Left lung (tissue), 10 donors: ENCODE measurements around the gene PLXNA3. TPM values are rescaled to one million over a fixed set of nuclear protein-coding genes. Genes with fewer than 3 reads are reported as not detected.

ENCODE experiments used
- ATAC-seq: fragments of 200-7000 bp; cut with Tn5 transposase; one replicate; pipeline ENCODE4 v1.9.1; 2020; ENCODE audit warnings: moderate library complexity
- DNase-seq, 4 donors: peaks; one replicate each; pipeline ENCODE4 v3.0.0-alpha.2; 2013 to 2020
- H3K27ac ChIP-seq, 2 donors: fragments of 200-600 bp; sonication (generic) in 1 of 2; one replicate each; pipeline versions ENCODE4 v1.5.0 to v1.8.0; 2020 to 2021
- H3K27me3 ChIP-seq, 2 donors: fragments of 200-600 bp; sonication (generic) in 1 of 2; one replicate each; pipeline versions ENCODE4 v1.5.0 to v1.8.0; 2020 to 2021
- H3K36me3 ChIP-seq, 2 donors: fragments of 200-600 bp; sonication (generic) in 1 of 2; one replicate each; pipeline versions ENCODE4 v1.5.0 to v1.8.0; 2020 to 2021
- H3K4me1 ChIP-seq, 2 donors: fragments of 200-600 bp; one replicate each; pipeline ENCODE4 v1.8.0; 2021
- H3K4me3 ChIP-seq, 2 donors: fragments of 200-600 bp; sonication (generic) in 1 of 2; one replicate each; pipeline versions ENCODE4 v1.5.0 to v1.8.0; 2020 to 2021; ENCODE audit warnings: mild to moderate bottlenecking in 1 of 2
- H3K9me3 ChIP-seq, 2 donors: fragments of 200-600 bp; sonication (generic) in 1 of 2; one replicate each; pipeline versions ENCODE4 v1.5.0 to v1.8.0; 2020 to 2021
- intact Hi-C, 2 donors: fragments of 100-400 bp; cut with DNase I; formaldehyde crosslinking; loops; one replicate each; pipeline versions ENCODE4 v1.11.2 to v1.14.2; 2022
- polyA plus RNA-seq, 6 donors: library from polyadenylated mRNA; unstranded; fragments of 120-200 nt; gene quantifications; one replicate each; pipeline ENCODE4 v1.2.1, GENCODE V29; 2013; ENCODE audit not compliant: insufficient read length in 6 of 6
- total RNA-seq, 2 donors: library from RNA; stranded (reverse); fragmentation: NEBNext Ultra II Directional; extraction: Animal tissue kit (Norgen Biotek cat#: 25700); gene quantifications; one replicate each; pipeline ENCODE4 v1.2.1, GENCODE V29; 2021
- TF ChIP-seq, protein P1 (sequence below), 2 donors: fragments of 200-600 bp; sonication (generic) in 1 of 2; IDR thresholded peaks; one replicate each; pipeline versions ENCODE4 v1.5.0 to v1.8.0; 2021; ENCODE audit warnings: antibody characterized with exemption in 2 of 2
- donor health status: DM: no; HTN: yes; CAD: no.
- donor health status: DM: no; HTN: no; CAD: no.

Gene PLXNA3
- total and polyA plus RNA-seq, 8 donors, result 48.7 to 83.6 (median 60.9) TPM

DNA sequence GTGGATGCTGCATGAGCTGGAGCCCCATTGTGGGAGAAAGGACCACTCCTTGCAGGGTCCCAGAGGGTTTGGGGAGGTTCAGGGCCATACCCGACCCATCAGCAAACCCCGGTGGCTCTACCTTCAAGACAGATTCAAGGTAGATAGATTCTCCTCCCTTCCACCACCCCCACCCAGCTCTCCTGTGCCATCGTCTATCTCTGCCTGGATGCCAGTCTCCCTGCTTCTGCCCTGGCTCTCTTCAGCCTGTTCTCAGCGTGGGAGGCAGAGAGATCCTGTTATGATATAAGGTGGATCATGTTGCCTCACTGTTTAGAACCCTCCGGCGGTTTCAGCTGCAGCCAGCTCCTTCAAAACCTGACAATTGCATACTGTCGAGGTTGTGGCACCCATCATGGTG lies 15.6 kb downstream of the PLXNA3 start:
- intact Hi-C loops, result no loop called here
- Histone ChIP-seq H3K36me3 (peaks cover 0 to 37% of the 10 kb centered on the region in 2 donors), H3K27ac (no peak overlapping the region), H3K27me3 (no peaks in the 10 kb centered on the region), H3K4me1 (peaks cover 0 to 5% of the 10 kb centered on the region in 2 donors), H3K9me3 (no peaks in the 10 kb centered on the region), H3K4me3 (no peak overlapping the region)
- ATAC-seq (no peak), DNase-seq (no peak)
- TF ChIP-seq, protein P1, sequence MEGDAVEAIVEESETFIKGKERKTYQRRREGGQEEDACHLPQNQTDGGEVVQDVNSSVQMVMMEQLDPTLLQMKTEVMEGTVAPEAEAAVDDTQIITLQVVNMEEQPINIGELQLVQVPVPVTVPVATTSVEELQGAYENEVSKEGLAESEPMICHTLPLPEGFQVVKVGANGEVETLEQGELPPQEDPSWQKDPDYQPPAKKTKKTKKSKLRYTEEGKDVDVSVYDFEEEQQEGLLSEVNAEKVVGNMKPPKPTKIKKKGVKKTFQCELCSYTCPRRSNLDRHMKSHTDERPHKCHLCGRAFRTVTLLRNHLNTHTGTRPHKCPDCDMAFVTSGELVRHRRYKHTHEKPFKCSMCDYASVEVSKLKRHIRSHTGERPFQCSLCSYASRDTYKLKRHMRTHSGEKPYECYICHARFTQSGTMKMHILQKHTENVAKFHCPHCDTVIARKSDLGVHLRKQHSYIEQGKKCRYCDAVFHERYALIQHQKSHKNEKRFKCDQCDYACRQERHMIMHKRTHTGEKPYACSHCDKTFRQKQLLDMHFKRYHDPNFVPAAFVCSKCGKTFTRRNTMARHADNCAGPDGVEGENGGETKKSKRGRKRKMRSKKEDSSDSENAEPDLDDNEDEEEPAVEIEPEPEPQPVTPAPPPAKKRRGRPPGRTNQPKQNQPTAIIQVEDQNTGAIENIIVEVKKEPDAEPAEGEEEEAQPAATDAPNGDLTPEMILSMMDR (IDR thresholded peaks at IDR 0.05), result no peak

DNA sequence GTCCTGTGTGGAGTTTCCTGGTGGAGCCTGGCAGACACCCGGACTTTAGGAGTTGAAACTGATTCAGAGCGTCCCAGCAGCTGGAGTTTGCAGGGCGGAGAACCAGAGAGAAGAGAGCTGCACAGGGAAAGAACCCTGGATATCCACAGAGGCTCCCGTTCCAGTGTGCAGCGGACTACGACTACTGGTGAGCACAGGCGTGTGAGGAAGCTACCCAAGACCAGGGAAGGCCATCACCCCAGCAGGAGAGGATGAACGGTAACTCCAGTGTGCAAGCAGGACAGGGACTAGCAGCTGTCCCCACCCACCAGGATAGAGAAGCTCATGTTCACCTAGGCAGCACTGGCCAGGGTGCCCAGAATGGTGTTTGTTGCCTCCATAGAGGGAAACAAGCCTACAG lies 18.7 kb downstream of the PLXNA3 start:
- no peak for DNase-seq
- TF ChIP-seq, protein P1 (IDR thresholded peaks at IDR 0.05), result no peak
- H3K27me3 ChIP-seq, result no peaks in the 10 kb centered on the region
- H3K4me3 ChIP-seq, result no peak overlapping the region
- H3K27ac ChIP-seq, result no peak overlapping the region
- H3K9me3 ChIP-seq, result no peaks in the 10 kb centered on the region
- peaks cover 0 to 6% of the 10 kb centered on the region in 2 donors for H3K36me3 ChIP-seq
- H3K4me1 ChIP-seq, result peaks cover 0 to 10% of the 10 kb centered on the region in 2 donors
- ATAC-seq, result no peak
- intact Hi-C loops, result no loop called here

DNA sequence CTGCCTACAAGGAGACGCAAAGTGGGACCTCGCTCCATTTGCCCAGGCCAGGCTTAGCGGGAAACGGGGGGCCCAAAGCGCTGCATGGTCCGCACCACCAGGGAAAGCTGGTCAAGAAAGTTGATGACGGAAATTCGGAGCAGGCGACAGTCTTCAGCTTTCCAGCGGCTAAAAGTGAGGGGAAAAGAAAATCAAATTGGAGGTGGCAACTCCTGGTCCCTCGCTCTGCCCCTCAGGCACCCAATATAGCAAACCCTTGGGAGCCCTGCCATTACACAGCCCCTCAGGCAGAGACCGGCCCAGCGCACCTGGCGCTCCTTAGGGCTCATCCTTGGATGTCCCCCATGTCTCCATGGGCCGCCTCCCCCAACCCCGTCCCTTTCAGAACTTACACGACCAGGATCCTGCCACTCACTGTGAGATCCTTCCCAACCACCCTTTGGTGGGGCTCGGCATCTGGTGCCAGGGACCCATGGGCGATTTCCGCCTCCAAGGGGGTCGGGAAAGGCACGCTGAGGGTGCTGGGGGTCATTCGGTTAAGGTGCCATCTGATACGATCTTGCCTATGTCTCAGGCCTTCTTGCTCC lies 19.9 kb downstream of the PLXNA3 start:
- TF ChIP-seq, protein P1 (IDR thresholded peaks at IDR 0.05), result no peak
- Histone ChIP-seq H3K27me3 (no peaks in the 10 kb centered on the region), H3K4me3 (peak overlapping the region; percentile 22 to 43), H3K27ac (peak overlapping the region in 1 of 2 donors; percentile 84), H3K9me3 (no peaks in the 10 kb centered on the region), H3K36me3 (peaks cover 0 to 3% of the 10 kb centered on the region in 2 donors), H3K4me1 (peaks cover 0 to 10% of the 10 kb centered on the region in 2 donors)
- ATAC-seq (no peak), DNase-seq (no peak)
- intact Hi-C loops, result no loop called here

DNA sequence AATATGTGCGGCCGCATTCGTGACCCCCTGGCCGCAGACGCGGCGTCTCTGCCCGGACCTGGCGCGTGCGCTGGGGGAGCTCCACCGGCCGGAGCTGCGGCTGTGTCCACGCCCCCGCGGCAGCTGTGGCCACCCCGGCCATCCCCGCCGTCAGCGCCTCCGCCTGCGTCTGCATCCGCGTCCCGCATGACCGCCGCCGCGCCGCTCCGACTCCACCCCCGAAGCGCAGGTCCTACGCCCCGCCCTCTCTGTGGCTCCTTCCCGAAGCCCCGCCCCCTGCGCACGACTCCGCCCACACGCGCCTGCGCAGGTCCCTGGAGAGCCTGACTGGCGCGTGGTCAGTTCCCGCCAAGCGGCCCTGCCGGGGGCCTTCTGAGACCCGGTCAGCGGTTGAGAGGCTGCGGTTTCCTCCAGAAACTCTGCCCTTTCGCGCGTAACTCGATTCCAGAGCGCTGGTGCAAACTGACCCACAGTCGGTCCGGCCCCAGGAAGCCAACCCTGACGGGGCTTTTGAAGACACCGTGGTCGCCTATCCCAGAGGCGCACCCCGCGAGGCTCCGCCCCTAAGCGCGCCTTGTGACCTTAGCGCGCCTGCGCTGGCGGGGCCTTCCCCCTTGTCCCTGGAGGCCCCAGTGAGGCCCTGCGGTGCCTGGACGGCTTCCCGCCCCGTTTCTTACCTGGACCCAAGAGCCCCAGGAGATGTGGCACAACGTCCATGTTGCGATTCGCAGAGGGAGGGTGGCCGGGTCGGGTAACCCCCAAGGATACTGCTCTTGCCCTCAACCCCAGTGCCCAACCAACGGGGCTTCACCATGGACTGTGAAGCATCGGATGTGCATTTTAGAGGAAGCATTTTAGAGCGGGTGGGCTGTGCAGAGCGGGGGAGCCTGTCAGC lies 20.9 kb downstream of the PLXNA3 start, which contains the start of gene LAGE3:
LAGE3 (minus strand) TSS at position 554 of the 895 bp plus-strand sequence; CDS start at position 188, 366 bp downstream.
- H3K27ac ChIP-seq, result peak within 1 kb of the TSS; percentile 69 to 84
- H3K4me3 ChIP-seq, result peak within 1 kb of the TSS; percentile 23 to 43
- intact Hi-C loops, result no loop called here
- H3K36me3 ChIP-seq, result peaks cover 0 to 6% of the 10 kb centered on the region in 2 donors
- no peaks in the 10 kb centered on the region for H3K27me3 ChIP-seq
- ATAC-seq (peak; percentile 98), DNase-seq (peak; percentile 79 to 97 (median 94))
- TF ChIP-seq, protein P1 (IDR thresholded peaks at IDR 0.05), result no peak
- no peaks in the 10 kb centered on the region for H3K9me3 ChIP-seq
- H3K4me1 ChIP-seq, result peaks cover 0 to 10% of the 10 kb centered on the region in 2 donors

DNA sequence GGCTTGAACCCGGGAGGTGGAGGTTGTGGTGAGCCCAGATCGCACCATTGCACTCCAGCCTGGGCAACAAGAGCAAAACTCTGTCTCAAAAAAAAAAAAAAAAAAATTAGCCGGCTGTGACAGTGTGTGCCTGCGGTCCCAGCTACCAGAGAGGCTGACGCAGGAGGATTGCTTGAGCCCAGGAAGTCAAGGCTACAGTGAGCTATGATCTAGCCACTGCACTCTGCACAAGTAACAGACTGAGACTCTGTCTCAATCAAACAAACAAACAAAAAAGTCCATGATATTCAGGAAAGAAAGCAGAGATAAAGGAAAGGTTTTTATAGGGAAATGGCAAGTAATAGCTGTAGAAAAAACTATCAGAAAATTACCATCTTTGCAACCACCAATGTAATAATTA lies 23.1 kb downstream of the PLXNA3 start:
- intact Hi-C loops, result no loop called here
- TF ChIP-seq, protein P1 (IDR thresholded peaks at IDR 0.05), result no peak
- no peak for ATAC-seq
- DNase-seq, result no peak
- Histone ChIP-seq H3K9me3 (no peaks in the 10 kb centered on the region), H3K27me3 (no peaks in the 10 kb centered on the region), H3K4me1 (peaks cover 6 to 29% of the 10 kb centered on the region in 2 donors), H3K27ac (no peak overlapping the region), H3K36me3 (peaks cover 0 to 8% of the 10 kb centered on the region in 2 donors), H3K4me3 (no peak overlapping the region)
